GM18507 (cell line): ENCODE measurements around the gene SNAP47.

Source experiments
- DNase-seq: peaks from one replicate; pipeline ENCODE4 v3.0.0; 2011; ENCODE audit warnings: low read depth; ENCODE audit not compliant: insufficient read length; ENCODE audit errors: extremely low spot score
- FAIRE-seq: peaks from 2 replicates; lab custom pipeline; 2011; peaks lifted over from hg19 to GRCh38; lab: Jason Lieb, UNC

The SNAP47 gene

DNA sequence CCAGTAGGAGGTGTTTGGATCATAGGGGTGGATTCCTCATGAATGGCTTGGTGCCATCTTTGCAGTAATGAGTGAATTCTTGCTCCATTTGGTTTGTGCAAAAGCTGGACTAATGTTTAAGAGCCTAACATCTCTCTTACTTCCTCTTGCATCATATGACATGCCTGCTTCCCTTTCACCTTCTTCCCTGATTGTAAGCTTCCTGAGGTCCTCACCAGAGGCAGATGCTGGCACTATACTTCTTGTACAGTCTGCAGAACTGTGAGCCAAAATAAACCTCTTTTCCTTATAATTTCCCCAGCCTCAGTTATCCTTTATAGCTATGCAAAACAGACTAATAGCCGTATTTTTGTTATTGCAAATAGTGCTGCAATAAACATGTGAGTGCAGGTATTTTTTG is 88.3 kb downstream of the SNAP47 start:
- DNase-seq = no peak
- no peak for FAIRE-seq

DNA sequence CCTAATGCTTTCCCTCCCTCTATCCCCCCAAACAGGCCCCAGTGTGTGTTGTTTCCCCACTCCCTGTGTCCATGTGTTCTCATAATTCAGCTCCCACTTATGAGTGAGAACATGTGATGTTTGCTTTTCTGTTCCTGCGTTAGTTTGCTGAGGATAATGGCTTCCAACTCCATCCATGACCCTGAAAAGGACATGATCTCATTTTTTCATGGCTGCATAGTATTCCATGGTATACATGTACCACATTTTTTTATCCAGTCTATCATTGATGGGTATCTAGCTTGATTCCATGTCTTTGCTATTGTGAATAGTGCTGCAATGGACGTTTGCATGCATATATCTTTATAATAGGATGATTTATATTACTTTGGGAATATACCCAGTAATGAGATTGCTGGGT is 89.0 kb downstream of the SNAP47 start:
- FAIRE-seq (no peak), DNase-seq (no peak)

DNA sequence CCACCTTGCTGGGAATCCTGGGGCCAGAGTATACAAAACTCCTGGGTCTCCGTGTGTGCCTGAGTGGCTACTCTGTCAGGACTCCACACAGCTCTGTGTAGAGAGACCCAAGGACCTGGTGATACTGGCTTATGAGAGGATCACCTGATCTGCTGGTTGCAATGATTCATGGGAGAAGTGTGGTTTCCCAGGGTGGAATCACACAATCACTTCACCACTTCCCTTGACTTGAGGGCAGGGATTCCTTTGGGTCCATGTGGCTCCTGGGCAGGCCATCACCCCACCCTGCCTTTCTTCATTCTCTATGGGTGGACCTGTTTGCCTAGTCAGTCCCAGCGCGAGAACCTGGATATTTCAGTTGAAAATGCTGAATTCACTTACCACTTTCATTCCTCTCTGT is 93.6 kb downstream of the SNAP47 start:
- FAIRE-seq = no peak
- no peak for DNase-seq
